ENCODE data around the gene CNTN5.
"Not testable (repeated sequence)": the region's sequence is repeated elsewhere in the genome, so short reads cannot be mapped to it uniquely, and the experiment has no call there.

Gene CNTN5

GRCh38 chr11:99271527-99271926 is 250.8 kb downstream of the CNTN5 start:
- in situ Hi-C loops (cut with MboI; ENCODE audit: low sequenced_read_pairs, unreplicated experiment): no loop called here
- DNase-seq (ENCODE audit: low spot score): no peak
- TF ChIP-seq CTCF (IDR thresholded peaks at IDR 0.05; ENCODE audit: borderline replicate concordance, control extremely low read depth, extremely low read depth, insufficient read depth, missing control alignments): no peak

- in situ Hi-C loops (cut with MboI; ENCODE audit: low sequenced_read_pairs, unreplicated experiment): no loop called here
- TF ChIP-seq CTCF (IDR thresholded peaks at IDR 0.05; ENCODE audit: borderline replicate concordance, control extremely low read depth, extremely low read depth, insufficient read depth, missing control alignments): no peak
- no peak for DNase-seq (ENCODE audit: low spot score)
Measured at GRCh38 chr11:99275521-99275920, 254.8 kb downstream of the CNTN5 start.

- TF ChIP-seq CTCF (IDR thresholded peaks at IDR 0.05; ENCODE audit: borderline replicate concordance, control extremely low read depth, extremely low read depth, insufficient read depth, missing control alignments): no peak
- in situ Hi-C loops (cut with MboI; ENCODE audit: low sequenced_read_pairs, unreplicated experiment): no loop called here
- DNase-seq (ENCODE audit: low spot score): no peak
Measured at GRCh38 chr11:99277281-99277680, 256.5 kb downstream of the CNTN5 start.

GRCh38 chr11:99279266-99279665 is 258.5 kb downstream of the CNTN5 start:
- no peak for TF ChIP-seq CTCF (IDR thresholded peaks at IDR 0.05; ENCODE audit: borderline replicate concordance, control extremely low read depth, extremely low read depth, insufficient read depth, missing control alignments)
- in situ Hi-C loops (cut with MboI; ENCODE audit: low sequenced_read_pairs, unreplicated experiment): no loop called here

GRCh38 chr11:99281331-99281730 is 260.6 kb downstream of the CNTN5 start:
- no peak for DNase-seq (ENCODE audit: low spot score)

More at GRCh38 chr11:99279266-99279665, 258.5 kb downstream of the CNTN5 start:
- DNase-seq (ENCODE audit: low spot score): no peak

GRCh38 chr11:99297925-99298324 is 277.2 kb downstream of the CNTN5 start:
- DNase-seq (ENCODE audit: low spot score); in situ Hi-C loops (cut with MboI; ENCODE audit: low sequenced_read_pairs, unreplicated experiment): not testable (repeated sequence)

More at GRCh38 chr11:99281331-99281730, 260.6 kb downstream of the CNTN5 start:
- in situ Hi-C loops (cut with MboI; ENCODE audit: low sequenced_read_pairs, unreplicated experiment): no loop called here
- TF ChIP-seq CTCF (IDR thresholded peaks at IDR 0.05; ENCODE audit: borderline replicate concordance, control extremely low read depth, extremely low read depth, insufficient read depth, missing control alignments): no peak

GRCh38 chr11:99307510-99308088 is 286.9 kb downstream of the CNTN5 start:
- no peak for DNase-seq (ENCODE audit: low spot score)
- in situ Hi-C loops (cut with MboI; ENCODE audit: low sequenced_read_pairs, unreplicated experiment): no loop called here
- TF ChIP-seq CTCF (IDR thresholded peaks at IDR 0.05; ENCODE audit: borderline replicate concordance, control extremely low read depth, extremely low read depth, insufficient read depth, missing control alignments): no peak
